ENCODE measurements around the gene VTI1A.
"Not testable (repeated sequence)": the region's sequence is repeated elsewhere in the genome, so short reads cannot be mapped to it uniquely, and the experiment has no call there.

VTI1A gene

DNA sequence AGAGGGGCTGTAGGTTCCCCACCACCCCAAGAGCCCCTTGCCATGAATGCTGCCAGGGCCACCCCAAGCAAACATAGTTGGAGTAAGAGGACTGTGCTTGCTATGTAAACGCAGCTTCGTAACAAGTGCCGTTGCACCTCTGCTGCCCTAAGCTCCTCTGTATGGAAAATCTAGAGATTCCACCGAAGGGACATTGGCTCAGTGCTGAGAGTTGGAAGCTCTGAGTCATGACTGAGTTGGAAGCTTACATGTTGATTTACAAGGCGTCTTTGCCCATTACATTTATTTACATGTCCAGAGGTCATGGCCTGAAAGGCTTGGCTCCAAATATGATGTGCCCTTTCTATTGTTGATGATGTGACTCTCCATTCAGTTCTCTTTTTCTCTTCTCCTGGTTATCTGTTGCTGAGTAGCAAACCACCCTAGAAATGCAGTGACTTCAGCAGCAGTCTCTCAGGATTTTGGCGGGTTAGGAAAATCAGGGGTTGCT is 270.0 kb downstream of the VTI1A start:
- DNase-seq, result no peak

DNA sequence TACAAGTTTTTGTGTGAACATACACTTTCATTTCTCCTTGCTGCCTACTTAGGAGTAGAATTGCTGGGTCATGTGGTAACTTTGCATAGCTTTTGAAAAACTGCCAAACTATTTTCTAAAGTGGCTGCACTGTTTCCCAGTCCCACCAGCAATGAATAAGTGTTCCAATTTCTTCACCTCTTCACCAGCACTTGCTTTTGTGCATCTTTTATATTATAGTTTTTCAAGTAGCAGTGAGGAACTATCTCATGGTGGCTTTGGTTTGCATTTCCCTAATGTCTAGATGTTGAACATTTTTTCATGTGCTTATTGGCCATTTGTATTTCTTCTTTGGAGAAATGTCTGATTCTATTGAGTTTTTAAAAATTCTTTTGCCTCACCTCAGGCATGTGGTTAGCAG is 273.2 kb downstream of the VTI1A start:
- no peak for DNase-seq

DNA sequence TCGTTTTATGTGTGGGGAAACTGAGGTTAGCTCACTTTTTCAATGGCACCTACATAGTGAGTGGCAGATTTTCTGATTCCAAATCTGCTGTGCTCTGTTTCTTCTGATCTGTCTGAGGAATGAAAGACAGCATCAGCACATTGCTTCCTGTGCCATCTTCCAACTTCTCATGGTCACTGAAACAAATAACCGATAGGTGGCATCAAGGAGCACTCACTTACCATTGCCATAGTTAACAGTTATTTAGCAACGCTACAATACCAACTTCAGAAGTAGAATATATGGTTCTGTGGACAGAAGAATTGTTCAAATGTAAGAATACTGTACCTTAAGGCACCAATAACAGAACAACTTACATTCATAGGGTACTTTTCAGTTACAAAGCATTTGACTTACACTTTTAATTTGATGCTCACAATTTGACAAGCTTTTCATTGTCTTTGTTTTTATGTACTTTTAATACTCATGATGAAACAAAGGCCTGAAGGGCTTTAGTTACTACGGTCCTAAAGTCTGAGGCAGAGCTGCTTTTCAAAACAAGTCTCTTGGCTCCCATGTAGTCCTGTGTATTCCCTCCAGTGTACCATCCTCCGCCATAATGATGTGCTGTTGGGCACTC is 274.2 kb downstream of the VTI1A start:
- peak in 2 of 56 donors; percentile 3 for DNase-seq

DNA sequence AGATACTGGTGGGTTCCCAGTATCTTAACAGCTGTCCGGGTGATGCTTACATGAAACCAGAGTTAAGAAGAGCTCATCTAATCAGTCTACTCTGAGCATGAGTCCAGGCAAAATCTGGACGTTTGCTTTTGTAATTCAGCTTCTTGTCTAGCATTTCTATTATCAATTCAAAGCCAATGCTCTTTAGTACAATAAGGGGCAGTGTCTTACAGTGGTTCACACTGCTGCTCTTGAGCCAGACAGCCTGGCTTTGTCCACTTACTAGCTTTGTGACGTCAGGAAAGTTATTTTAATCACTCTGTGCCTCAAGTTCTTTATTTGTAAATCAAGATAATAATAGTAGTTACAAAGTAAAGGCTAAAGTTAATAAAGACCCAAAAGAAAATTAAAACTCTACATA is 275.7 kb downstream of the VTI1A start:
- DNase-seq, result peak in 13 of 56 donors; percentile 0 to 41 (median 6)

DNA sequence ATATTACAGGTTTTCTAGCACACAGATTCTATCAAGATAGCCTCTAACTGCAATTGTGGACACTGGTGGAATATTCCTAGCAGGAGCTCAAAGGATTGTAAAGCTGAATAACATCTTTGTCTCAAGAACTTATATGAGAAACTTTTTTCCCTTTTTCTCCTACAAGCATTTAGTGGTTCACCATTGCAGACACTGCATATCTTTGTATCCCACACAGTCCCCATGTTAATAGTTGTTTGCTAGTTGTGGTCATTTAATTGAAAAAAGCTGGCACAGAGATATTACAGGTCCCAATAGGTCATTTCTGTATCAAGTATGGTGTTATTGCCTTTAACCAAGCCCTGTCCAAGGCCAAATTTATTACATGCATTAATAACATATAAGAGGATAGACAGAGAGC is 276.9 kb downstream of the VTI1A start:
- no peak for DNase-seq

DNA sequence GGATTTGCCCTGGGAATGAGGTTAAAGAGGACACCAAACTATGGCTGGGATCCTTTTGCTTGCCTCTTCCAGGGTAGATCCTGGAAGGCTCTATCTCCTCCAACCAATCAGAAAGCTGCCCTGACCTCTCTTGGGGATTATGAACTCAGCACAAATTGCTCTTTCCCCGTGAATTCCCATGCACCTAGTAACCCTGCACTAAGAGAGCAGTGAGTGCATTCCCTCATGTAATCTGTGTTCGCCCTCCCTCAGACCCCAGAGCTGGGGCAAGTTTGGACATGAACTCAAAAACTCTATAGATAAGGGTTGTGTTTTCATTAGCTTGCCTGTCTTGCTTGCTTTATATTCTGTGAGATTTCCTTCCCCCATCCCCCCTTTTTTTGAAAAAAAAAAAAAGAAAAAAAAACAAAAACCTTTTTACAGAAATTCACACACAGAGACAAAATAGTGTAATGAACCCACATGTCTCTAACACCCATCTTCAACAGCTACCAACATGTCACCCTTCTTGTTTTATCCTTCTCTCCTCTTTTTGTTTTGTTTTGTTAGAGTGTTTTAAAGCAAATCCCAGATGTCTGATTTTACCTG is 277.5 kb downstream of the VTI1A start:
- DNase-seq, result no peak

DNA sequence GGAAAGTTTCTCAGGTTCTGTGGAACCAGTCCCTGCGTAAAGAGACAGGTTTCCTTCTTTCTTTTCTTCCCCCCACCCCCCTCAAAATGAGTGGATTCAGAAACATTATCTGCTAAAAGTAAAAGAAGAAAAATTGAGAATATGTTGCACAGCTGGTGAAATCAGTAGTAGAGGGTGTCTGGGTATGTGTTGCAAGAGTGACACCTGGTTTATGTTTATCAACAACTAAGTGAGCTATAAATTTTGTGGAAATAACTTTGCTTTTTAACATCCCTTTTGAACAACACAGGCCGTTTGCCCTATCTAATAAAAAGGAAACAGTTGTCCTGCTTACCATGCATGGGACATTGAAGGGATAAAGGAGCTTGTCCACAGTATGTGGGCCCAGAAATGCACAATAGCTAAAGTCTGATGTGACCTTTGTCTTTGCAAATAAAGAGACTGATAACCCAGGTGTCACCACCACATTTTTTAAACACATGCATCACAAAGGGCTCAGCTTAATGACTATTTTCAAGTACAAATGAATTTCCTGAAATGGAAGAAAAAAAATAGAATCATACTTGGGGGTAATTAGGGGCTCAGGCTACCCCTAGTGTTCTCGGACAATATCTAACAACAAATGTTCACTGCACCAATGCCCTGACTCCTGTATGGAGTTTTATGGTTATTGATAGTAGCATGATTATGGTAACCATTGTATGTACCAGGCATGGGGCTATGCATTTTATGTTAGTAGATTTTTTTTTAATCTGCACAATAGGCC is 281.3 kb downstream of the VTI1A start:
- no peak for DNase-seq

DNA sequence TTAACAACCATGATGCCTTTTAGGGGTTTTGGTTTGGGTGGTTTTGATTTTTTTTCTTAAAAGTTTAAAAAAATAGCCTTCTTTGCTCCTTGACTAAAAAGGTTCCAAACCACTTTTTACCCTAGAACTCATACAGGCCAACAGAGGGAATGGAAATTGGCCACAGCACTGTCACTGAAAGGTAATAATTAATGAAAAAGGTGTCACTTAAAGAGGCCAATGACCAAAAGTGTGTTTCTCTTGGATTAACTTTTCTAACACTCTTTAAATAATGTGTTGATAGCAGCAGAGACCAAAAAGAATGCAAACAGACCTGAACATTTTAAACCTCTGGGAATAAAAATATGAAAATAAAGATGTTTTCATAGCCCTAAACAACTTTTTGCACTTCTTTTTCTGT is 282.0 kb downstream of the VTI1A start:
- no peak for DNase-seq

DNA sequence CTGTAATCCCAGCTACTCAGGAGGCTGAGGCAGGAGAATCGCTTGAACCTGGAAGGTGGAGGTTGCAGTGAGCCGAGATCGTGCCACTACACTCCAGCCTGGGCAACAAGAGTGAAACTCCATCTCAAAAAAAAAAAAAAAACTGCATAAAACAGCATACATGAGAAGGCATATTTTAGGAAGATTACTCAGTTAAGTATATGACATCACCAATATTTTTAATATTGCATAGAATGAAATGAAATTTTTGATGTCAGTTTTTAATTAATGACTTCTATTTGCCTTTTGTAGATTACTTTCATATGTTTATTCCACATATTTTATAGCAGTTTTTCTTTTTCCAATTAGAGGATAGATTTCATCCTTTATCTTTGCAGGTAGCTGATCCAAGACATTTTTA is 284.4 kb downstream of the VTI1A start:
- DNase-seq, result not testable (repeated sequence)

DNA sequence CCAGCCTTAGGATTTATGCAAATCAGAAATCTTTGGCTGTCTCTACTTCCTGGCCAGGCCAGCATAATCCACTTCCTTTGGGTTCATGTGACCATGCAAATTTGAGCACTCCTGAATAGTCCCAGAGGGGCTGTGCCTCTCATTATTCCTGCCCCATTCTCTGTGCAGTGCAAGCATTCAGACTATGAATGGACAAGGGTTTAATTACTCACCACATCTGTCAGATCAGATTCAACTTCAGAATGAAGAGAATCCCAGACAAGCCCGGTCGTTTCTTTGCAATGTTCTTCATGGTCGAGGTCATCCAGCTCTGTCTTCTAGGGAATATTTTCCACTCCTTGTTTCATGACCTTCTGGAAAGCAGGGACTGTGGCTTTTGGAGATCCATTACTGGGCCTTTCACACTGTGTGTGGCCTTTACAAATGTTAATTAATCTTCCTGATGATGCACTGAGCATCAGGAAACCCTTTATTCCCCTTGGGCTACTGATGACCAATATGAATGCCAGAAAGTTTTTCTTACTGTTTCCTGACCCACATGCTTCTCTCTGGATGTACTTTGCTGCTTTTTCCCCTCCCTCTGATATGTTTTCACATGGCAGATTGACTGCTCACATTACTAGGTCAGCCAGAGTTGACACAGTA is 285.4 kb downstream of the VTI1A start:
- peak in 15 of 56 donors; percentile 2 to 63 (median 15) for DNase-seq

DNA sequence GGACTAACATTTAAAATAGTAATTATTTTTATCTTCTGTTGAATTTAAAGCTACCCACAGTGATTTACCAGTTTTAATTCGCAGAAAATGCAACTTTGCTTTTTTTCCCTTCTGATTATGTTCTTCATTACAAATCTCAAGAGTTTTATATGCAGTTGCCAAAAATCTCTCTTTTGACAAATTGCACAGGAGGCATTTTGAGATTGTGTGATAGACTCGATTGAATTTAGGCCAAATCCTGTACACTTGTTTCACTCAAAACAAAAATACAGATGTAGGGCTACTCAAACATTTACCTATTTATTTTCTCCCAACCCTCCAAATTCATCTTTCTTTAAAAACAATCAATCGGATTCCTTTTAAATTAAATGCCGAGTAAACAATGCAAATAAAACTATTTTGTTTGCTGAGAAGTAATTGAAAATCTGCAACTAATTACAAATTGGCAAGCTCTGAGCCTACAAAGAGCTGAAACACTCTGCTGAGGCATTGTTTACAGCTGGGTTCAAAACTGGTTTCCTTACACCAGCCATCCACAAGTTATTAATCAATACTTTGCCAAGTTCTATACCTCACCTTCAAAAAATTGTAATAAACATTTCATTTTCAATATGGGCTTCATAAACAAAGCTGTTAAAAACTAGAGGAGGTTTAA is 288.2 kb downstream of the VTI1A start:
- no peak for DNase-seq

DNA sequence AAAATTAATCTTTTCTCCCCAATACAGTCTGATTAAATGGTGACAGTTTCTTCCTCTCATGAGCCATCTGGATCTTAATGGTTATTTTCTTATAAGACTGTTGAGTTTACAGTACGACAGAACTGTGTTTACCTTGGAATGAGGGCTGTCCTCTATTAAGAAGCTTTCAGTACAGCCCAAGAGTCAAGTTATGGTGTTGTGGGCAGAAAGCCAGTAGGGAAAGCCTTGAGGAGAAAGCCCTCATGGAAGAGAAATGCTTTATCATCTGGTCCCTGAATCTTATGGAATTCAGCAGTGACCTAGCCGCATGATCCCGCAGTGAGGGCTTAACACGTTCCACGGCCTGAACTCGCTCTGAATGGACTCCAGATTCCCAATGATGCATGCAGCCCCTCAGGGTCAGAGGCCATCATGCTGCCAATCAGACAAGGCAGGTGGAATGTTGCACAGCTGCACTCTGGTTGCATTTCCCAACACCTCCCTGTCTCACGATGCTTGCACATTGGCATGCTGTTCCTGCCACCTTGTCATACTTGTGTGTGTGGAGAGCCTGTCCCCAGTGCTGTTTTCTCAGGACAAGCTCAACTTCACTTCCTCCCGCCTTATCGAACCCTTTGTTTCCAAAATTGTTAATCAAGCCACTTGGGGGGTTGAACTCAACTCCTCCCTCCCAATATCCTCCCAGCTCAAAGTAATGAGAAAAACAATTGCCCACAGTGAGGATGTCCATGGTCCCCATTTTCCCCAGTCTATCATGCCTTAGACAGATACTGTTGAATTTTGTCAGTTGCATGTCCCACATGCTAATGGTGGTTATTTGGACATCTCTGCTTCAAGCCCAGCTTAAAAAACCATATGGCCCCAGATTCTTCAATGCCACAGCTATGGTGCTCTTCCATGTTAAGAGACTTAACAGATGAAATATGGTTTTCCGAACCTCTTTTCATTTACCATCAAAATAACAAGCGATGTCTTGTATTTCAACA is 291.9 kb downstream of the VTI1A start:
- DNase-seq, result no peak

DNA sequence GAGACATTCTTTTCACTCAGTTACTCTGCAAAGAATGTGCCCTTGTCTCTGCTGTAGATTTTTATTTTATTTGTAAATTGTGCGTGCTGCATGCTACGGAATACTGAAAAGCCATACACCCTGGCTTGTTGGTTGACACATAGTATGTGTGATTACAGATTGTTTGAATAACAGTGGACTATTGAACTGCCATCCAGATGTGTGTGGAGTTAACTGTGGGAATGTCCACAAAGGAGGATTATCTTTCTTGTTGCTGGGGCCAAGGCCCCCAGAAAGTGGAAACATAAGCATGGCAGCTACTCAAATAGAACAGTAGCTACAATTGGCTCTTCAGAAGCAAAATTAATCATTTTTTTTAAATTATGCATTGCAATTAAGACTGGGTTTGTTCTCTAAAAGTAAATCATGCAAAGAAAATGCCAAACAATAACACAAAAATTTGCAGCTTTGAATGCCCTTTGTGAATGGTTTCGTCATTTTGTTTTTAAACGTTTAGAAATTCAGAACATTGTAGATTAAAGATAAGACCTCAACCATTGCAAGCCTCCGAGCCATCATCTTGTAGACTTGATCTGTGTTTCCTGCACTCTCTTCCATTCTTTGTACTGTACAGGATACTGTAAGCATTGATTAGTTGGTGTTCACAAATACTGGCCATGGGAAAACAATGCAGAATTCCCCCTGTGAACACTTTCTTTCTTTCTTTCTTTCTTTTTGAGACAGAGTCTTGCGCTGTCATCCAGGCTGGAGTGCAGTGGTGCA is 292.8 kb downstream of the VTI1A start:
- no peak for DNase-seq

DNA sequence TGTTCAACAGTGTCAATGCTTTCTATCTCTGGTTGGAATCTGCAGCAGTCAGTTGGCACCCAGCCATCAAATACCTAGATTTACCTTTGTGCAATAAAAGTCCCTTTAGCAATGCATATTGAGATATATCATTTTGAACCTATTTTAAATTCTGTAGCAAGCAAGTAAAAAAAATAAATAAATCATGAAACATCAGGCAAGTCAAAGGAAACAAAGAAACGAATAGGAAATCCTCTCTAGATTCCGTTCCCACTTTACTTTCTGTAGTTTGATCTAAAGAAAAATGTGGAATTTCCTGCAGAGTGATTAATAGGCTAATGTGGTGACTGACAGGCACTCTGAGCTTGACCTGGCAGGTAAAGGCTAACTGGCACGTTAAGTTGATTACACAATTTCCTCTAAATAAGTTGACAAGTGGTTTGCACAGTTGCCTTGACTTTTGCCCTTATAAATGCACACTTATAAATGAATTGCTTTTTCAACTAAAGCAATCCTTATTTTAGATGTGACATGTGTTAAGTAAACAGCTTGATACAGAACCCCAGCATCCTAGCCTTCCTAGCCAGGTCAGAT is 294.9 kb downstream of the VTI1A start:
- DNase-seq, result no peak

DNA sequence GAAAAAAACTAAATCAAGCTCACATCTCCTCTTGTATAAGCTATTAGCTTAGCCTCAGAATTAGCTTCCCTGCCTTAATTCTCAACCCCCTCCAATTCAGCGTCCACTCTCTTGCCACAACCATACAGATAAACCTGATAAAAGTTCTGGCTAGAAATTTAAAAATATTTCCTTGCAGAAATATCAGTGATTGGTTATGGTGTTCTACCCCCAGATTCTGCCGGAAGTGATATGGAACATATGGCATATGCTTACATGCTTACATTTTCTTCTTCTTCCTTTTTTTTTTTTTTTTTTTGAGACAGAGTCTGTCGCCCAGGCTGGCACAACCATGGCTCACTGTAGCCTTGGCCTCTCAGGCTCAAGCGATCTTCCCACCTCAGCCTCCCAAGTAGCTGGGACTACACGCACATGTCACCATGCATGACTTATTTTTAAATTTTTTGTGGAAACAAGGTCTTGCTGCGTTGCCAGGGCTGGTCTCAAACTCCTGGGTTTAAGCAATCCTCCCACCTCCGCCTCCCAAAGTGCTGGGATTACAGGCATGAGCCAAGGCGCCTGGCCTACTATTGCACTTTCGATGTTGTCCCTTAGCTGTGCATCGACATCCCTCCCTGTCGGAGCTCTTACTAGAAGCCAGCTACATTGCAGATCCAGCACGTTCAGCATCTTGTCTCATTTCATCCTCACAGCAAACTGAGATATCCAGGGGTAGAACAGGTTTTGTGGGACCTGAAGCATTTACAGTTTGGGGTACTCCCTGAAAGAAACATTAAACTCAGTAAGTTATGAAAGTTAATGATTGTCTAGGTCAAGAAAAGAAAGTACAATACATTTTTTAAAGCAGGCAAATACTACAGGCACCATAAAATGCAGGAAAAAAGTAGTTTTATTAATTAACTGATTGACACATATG is 297.4 kb downstream of the VTI1A start:
- DNase-seq, result no peak

DNA sequence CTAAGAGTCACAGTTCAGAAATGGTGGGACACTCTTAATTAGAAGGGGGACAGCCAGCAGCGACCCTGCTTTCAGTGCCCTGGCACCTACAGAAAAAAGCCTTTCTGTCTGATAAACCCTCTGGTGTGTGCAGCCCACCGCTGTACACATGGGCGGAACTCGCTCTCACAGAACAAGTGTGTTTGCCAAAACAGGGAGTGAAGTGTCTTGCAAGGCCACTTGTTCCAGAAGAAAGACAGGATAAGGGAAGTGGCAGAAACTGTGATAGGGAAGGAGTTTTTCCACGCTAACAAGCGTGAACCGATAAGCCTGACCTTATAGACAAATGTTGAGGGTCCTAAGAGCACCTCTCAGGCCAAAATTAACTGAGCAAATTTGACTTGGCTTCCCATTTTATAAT is 299.3 kb downstream of the VTI1A start:
- no peak for DNase-seq

DNA sequence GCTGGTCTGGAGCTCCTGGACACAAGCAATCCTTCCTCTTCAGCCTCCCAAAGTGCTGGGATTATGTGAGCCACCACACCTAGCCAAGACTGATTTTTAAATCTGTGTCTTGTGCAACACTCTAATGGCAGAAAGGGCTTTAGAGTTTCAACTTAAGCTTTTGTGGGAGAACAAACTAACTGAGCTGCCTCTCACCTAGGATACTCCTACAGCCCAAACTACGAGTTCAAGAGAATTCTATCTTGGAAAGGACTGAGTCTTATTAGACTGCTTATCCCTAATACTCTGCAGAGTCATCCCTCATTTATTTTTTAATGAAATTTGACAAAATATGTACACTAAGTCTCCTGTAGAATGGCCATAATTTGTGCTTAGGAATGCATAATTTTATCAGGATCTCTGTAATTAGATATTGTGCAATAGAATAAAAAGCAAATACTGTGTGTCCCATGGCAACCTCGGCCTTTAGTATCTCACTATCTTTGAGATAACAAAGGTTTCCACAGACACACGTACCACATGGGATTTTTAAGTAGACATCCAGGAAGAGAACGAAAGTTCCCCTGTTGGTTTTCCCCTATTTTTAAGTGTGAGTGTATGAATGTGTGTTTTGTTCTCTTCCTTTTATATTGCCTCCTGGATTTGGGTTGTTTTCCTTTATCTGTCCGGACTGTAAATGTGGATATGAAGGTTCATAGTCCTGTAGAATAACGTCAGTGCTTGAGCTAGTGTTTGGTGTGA is 303.6 kb downstream of the VTI1A start:
- no peak for DNase-seq

All from nucleus accumbens (tissue), 56 donors.